Stimulated activated CD8-positive, alpha-beta memory T cell treated with anti-CD3 and anti-CD28 coated beads, Interleukin-12 subunit alpha, Interleukin-12 subunit beta, amount 100 ng/mL, for 1 hour (primary cell): ENCODE data around the gene TNRC6B.

Experiments used
- DNase-seq: peaks from one replicate; pipeline ENCODE4 v3.0.0-alpha.2; 2020; ENCODE audit warnings: low read depth

The TNRC6B gene

DNA sequence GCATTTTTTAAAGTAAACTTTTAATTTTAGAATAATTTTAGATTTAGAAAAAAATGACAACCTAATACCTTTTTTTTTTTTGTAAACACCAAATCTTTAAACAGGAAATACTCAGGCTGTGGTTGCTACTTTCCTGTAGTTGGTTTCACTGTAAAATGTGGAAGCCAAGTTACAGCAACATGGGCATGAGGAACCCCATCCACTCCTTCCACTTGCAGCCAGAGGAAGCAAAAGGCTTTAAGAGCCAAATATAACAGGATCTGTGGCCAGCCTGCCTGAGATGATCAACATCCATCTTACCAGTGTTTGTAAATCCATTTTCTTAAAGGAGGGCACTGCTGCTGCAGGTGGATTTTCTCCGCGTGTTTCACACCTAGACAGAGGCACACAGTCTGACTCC, 66.2 kb downstream of the TNRC6B start:
- no peak for DNase-seq

DNA sequence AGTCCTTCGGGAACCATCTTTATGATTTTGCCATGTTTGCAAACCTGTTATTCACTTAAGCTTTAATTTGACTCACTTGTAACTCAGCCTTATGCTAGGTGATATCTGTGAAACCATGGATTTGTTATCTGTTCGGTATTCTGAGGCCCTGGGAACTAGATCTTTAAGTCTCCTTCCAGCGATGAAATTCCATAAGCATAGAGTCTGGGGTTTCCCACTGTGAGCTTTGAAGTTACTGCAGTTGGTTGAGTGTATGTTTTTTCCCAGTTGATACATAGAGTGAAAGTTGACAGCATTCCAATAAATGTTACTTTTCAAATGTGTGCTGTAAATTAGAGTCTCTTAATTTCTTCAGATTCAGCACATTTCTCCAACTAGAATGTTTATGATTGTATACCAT, 66.9 kb downstream of the TNRC6B start:
- DNase-seq = no peak

DNA sequence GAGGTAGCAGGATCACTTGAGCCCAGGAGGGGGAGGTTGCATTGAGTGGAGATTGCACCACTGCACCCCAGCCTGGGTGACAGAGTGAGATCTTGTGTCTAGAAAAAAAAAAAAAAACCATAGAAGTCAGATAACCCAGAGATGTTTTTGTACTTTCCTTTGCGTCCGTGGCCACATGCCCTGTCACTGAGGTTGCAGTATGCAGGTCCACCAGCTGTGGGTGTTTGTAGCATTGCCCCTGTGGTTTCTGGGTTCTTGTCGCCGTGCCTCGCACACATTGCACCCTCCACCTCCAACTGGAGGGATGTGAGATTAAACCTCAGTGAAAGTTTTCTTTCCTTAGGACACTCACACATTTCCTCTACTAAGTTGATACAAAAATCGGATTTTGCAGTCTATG, 70.3 kb downstream of the TNRC6B start:
- peak; percentile 40 for DNase-seq

DNA sequence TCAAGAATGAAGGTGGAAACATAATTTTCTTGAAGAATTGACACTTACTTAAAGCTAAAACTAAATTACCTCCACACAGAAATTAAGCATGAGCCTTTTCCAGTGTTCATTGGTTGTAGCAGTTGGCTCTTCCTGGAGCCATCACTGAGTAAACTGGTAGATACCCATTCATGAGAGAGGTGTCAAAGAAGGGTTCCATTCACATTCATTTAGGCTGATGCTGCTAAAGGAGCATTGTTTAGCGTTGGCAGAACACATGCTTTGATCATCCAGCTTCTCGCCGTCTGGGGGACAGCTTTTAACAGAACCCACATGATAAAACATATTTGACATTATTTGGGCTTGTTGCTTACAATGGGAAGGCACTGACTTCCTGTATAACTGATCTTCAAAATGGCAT, 71.6 kb downstream of the TNRC6B start:
- DNase-seq = no peak

DNA sequence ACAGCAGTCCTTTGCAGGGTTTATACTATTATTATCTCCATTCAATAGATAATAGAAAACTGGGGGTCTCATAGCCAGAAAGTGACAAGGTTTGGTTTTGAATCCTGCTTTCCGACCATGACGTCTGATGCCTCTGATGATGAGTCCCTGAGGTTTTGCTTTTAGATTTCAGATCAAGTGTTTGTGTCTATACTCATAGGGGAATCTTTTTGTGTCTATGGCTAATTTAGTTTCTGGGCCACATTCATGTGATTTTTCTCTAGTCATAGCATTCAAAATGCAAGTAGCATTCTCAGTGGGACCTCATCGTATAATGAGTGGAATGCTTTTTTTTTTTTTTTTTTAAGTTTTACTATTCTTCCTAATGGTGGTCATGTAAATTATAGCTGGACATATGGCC, 72.9 kb downstream of the TNRC6B start:
- no peak for DNase-seq

DNA sequence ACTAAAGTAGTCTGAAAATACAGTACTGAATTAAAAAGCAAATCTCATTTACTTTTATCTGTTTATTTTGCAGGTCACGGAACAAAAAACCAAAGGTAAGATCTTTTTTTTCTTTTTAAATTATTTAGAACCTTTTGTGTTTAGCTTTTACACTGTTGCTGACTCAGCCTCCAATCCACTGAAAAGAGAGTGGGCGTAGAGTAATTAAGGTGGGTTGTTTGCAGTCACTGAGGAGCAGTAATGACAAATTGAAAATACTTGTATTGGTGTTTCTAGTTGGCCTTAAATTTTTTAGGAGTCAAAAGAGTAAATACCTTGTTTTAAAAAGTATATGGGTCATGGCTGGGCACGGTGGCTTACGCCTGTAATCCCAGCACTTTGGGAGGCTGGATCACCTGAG, 73.4 kb downstream of the TNRC6B start:
- DNase-seq = no peak

DNA sequence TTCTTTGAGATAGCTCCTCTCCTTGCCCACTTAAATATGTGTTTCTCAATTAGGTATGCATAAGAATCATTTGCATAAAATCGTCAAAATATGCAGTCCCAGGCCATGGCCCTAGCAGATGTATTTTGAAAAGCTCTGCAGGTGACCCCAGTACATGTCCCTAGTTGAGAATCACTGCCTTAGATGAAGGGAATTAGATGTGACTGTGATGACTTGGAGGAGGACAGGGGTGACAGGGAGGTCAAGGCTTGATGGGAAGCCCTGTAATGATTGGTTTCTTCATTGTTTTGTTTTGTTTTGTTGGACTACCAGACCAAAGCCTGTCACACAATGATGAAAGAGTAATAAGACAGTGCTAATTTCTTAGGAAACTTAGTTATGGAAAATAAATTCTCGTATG, 74.4 kb downstream of the TNRC6B start:
- DNase-seq = no peak

DNA sequence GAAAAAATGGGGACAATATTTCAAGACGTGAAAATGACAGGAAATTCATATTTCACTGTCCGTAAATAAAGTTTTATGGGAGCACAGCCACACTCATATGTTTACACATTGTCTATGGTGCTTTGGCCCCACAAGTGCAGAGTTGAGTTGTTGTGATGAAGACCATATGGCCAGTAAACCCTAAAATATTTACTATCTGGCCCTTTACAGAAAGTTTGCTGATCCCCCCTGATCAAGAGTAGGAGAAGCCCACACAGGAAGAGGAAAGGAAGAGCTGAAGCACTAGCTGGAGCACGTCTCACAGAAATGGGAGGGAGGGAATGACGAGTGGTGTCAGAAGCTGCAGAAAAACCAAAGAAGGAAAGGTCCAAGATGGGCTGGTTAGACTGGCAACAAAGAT, 78.8 kb downstream of the TNRC6B start:
- no peak for DNase-seq

DNA sequence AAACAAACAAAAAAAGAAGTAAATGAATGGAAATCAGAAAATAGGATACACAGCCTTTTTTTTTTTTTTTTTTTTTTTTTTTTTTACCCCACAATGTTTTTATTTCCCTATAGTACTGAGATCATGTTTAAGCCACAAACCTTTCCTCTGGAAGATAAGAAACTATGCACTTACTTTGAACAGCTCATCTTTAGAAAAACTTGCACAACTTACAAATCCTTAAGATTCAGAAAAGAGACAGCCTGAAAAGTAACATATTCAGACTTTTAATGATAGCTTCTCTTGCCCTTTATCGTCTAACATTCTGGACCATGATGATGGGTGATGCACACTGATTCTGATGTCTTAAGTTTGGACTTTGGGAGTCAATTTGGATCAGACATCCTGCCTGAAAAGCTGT, 80.3 kb downstream of the TNRC6B start:
- no peak for DNase-seq

DNA sequence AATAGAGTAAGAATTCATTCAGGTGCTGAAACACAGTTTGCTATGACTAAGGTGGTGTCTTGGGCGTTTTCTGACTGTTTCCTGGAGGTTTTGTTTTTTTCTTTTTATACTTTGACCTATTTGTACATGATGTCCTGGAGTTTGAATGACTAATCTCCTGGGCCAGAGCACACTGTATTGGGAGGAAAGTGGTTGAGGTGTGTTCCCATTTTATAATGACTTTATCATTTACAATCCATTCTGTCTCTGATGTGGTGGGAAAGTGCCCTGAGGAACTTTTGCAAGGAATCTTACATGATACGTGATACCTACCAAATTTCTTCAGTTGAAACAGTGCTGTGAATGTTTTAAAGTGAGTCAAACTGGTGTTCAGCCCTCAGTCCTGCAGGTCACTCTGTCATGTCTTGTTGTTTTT, 80.8 kb downstream of the TNRC6B start:
- no peak for DNase-seq

DNA sequence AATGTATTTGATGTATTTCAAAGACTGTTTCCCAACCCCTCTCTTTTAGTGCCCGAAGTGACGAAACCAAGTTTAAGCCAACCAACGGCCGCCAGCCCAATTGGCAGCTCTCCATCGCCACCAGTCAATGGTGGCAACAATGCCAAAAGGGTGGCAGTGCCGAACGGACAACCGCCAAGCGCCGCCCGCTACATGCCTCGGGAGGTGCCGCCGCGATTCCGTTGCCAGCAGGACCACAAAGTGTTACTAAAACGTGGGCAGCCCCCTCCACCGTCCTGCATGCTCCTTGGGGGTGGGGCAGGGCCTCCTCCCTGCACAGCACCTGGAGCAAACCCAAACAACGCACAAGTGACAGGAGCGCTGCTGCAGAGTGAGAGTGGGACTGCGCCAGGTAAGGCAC, 84.1 kb downstream of the TNRC6B start:
- DNase-seq = no peak

DNA sequence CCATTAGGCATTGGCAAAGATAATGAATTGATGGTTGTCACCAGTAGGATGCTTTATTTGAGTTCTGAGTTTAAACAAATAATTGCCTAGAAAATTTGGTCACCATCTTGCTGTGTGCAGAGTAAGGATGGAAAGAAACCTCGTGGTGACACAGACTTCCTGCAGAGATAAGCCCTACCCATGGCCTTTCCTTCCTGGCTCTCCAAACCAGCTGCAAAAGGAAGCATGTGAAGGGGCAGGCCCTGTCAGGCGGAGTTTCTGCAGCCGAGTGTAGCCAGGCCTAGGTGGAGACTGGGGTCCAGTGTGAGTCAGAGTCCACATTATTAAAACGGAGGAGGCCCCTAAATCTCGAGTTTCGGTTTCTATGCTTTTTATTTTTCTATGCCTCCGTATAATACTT, 85.5 kb downstream of the TNRC6B start:
- no peak for DNase-seq

DNA sequence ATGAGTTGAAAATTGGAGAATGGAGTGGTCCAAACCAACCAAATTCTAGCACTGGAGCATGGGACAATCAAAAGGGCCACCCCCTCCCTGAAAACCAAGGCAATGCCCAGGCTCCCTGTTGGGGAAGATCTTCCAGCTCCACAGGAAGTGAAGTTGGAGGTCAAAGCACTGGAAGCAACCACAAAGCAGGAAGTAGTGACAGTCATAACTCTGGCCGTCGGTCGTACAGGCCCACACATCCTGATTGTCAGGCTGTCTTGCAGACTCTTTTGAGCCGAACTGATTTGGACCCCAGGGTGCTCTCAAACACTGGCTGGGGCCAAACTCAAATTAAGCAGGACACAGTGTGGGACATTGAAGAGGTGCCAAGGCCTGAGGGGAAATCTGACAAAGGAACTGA, 88.1 kb downstream of the TNRC6B start:
- DNase-seq = no peak

DNA sequence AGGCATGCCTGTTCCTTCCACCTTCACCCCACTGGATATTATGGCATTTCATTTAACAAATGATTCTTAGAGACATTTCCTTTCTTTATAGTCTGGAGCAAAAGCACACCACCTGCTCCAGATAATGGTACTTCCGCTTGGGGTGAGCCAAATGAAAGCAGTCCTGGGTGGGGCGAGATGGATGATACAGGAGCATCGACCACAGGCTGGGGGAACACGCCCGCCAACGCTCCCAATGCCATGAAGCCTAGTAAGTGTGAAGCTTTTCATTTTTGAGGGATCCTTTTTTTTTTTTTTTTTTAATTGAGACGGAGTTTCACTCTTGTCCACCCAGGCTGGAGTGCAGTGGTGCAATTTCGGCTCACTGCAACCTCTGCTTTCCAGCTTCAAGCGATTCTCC, 92.3 kb downstream of the TNRC6B start:
- DNase-seq = no peak

DNA sequence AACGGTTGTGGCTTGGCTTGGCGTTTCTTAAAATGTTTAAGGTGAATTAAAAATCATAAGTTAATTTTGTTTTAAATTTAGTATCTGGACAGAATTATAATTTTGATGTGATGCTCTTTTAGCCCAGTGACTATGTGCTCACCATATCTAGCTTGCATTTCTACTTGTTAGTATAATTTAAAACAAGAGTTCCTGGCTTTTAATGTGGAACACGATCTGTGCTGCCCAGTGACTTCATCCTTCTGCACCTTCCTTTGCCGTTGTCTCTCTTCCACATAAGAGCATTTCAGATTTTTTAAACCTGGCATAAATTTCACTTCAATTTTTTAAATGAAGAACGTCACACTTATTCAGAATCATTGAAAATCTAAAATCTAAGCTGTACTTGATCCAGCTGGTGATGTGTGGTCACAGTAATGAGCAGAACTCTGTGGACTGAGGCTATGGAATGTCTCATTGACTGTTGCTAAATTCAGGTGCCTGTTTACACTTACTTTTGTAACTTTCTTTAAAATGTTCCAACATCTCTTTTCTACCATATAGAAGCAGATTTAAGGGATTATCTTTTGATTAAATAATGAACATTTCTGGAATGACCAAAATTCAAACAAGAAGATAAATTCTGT, 93.1 kb downstream of the TNRC6B start:
- no peak for DNase-seq

DNA sequence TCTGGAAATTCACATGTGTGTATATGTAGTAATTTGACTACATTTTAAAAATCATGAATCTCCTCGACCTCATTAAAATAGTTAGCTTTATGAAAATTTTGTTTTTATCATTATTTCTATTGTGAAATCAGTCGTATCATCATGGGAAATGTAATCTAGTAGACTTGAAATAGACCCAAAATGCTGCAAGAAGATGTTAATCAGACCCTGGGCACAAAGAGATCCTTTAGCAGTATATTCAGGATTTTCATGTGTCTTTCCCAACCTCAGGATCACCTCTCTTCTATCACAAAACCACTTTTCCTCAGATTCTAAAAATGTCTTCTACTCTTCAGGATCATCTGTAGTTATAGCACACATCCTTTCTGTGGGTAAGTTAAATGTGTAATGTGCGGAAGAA, 93.7 kb downstream of the TNRC6B start:
- DNase-seq = no peak

DNA sequence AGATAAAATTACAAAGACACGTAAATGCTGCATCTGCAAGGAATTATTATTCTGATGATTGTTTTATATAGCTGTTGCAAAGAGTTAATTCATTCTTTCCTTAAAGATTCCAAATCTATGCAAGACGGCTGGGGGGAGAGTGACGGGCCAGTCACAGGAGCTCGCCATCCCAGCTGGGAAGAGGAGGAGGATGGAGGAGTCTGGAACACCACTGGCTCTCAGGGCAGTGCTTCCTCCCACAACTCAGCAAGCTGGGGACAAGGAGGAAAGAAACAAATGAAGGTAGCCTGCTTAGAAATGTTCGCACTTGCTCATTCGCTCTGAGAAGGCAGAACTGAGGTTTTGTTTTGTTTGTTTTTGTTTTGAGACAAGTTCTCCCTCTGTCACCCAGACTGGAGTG, 95.6 kb downstream of the TNRC6B start:
- DNase-seq = no peak

DNA sequence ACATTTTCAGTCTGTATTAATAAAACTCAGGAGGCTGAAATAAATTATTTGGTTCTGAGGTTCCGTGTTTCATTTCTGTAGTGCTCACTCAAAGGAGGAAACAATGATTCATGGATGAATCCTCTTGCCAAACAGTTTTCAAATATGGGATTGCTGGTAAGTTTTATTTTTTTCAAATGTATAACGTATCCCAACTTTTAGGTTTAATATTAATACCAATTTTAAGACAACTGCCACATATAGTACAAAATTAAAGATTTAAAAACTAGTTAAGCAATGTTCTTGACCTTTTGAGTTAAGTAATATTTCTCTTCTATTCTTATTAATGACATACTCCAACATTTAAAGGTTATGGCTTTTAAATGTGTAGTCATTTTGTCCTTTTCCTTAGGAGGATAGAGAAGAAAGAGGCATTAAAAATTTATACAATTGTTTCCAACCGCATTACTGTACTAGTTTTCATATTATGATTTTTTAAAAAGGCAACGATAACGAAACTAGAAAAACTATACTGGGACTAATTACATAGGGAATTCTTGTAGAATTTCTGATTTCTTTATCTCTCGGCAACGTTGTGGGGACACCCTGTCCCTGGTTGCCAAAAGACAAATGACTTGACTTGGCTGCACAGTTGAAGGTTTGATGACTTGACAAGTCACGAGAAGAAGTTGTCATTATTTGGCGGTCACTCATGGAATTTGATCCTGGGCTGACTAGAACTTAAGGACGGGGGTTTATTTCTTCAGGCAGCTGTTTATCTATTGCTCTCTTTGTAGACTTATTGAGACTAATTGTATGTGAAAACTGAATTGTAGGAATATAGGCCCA, 99.5 kb downstream of the TNRC6B start:
- no peak for DNase-seq

DNA sequence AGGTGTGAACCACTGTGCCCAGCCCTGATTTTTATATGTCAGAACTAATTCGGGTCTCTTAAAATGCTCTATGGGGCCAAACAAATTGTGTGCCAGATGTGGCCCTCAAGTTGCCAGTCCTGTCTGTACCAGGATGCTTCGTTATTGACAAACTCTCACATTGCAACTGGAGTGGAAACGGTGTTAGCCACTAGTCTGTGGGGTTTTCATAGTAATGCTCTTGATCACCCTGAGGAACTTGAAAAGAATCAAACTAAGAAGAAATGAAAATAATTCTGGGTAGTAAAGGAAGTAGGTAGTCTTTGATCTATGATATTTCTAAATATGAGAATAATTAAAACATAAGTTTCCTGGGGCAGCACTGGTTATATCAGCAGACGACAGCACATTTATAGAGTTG, 101.3 kb downstream of the TNRC6B start:
- DNase-seq = no peak

DNA sequence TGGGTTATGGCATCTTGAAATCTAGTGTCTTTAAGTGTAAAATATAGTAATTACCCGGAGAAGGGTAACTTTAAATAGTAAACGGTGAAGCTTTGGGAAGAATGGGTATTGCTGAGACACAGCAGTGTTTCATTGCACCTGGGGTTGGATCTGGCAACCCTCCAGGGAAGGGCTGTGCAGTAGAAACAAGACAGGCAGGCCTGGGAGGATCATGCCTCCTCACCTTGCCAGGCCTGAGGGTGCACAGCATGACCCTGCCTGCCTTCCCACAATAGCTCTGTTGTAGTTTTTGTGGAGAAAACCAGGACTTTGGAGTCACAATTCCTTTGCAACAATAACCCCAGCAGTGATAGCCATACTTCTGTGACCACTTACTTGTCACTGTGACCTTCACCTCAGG, 104.0 kb downstream of the TNRC6B start:
- DNase-seq = no peak

DNA sequence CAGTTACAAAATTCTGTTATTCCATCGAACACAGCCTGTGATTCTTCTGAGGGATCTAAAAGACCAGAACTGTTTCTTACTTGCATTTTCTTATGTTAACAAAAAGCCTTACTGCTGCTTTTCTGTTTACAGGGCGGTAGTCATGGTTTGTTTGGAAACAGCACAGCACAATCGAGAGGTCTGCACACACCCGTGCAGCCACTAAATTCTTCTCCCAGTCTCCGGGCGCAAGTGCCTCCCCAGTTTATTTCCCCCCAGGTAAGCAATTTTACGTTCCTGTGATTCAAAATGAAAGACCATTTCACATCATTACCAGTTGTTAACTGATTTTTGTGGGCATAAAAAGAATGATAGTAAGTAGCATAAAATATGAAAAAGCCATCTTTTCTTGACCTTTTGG, 107.8 kb downstream of the TNRC6B start:
- no peak for DNase-seq

DNA sequence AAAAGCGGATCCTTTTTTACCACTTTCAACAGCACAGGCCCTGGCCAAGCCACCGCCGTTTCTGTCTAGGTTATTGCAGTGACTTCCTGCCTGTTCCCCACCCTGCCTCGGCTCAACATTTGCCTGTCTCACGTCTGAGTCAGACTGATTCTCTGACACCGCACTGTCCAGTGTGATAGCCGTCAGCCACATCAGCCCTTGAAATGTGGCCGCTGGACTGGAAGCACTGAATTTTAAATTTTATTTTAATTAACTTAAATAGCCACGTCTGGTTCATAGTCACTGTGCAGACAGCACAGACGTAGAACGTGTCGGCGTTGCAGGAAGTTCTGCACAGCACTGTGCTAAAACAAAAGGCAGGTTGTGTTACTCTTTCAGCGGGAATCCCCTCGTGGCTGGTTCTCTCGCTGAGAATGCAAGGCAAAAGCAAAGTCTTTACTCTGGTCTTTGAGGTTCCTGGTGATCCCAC, 112.3 kb downstream of the TNRC6B start:
- peak; percentile 42 for DNase-seq

DNA sequence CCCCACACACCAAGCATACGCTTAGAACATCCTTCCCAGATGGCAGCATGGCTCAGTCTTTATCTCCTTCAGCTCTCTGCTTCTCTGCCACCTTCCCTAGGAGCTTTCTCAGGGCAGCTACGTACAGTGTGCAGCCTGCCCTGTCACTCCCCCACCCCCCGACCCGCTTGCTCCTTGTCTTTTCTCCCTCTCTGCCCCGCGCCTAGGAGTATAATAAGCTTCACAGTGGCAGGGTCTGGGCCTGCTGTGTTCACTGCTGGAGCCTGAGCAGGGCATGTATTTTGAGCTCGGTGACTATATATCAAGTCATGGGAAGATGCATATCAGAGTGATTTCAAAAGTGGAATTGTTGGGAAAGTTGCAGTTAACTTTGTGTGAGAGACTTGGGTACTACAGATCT, 112.8 kb downstream of the TNRC6B start:
- DNase-seq = no peak

DNA sequence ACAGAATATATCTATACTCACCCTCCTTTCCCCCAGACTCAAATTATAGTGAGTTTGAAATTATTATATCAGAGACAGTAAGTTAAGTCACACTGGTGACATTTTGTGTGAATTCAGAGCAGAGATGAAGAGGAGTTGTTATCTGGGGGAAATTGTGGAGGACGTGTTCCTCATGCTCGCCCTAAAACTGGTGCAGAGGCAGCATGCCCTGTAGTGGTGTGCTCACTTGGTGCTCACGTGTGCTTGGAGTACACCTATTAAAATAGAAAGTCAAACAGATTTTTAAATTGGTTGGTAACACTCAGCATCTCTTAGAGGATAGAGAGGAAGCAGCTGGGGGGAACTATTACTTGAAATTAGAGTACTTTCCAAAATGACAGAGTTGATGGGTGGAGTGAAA, 117.0 kb downstream of the TNRC6B start:
- DNase-seq = no peak
